IPS-18a (cell line): ENCODE data around the gene LCLAT1.

ENCODE experiments used
- H3K27ac ChIP-seq: one replicate; pipeline ENCODE4 v1.5.1; 2013; ENCODE audit warnings: low read length
- H3K27me3 ChIP-seq: one replicate; pipeline ENCODE4 v1.6.1; 2013; ENCODE audit warnings: mild to moderate bottlenecking, low read length; ENCODE audit not compliant: control insufficient read depth, insufficient read depth
- H3K36me3 ChIP-seq: one replicate; pipeline ENCODE4 v1.6.1; 2013; ENCODE audit warnings: low read depth, low read length; ENCODE audit not compliant: control insufficient read depth
- H3K4me1 ChIP-seq: one replicate; pipeline ENCODE4 v1.6.1; 2013; ENCODE audit warnings: low read depth, low read length; ENCODE audit not compliant: control insufficient read depth
- H3K4me3 ChIP-seq: one replicate; pipeline ENCODE4 v1.5.1; 2013; ENCODE audit warnings: low read length
- H3K9ac ChIP-seq: one replicate; pipeline ENCODE4 v1.6.1; 2013; ENCODE audit warnings: mild to moderate bottlenecking, low read length, moderate library complexity
- H3K9me3 ChIP-seq: one replicate; pipeline ENCODE4 v1.6.1; 2013; ENCODE audit warnings: low read depth, low read length; ENCODE audit not compliant: control insufficient read depth

Gene LCLAT1

DNA sequence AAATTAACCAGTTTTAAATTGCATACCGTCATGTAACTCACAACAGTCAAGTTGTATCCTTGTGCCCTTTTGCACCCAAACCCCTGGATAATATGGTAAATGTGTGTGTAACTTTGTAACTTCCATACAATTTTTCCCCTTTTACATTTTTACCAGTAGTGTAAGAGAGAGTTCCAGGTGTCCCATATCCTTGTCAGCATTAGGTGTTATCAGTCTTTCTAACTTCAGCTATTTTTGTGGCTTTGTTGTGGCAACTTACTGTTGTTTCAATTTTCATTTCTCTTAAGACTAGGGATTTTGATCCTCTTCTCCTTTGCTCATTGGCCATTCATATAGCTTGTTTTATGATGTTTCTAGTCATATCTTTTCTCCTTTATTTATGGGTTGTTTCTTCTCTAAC, 94.6 kb downstream of the LCLAT1 start:
- Histone ChIP-seq H3K9ac (no peak overlapping the region), H3K27ac (no peak overlapping the region), H3K27me3 (no peaks in the 10 kb centered on the region), H3K4me3 (no peak overlapping the region), H3K36me3 (no peaks in the 10 kb centered on the region), H3K9me3 (no peaks in the 10 kb centered on the region), H3K4me1 (no peaks in the 10 kb centered on the region)

DNA sequence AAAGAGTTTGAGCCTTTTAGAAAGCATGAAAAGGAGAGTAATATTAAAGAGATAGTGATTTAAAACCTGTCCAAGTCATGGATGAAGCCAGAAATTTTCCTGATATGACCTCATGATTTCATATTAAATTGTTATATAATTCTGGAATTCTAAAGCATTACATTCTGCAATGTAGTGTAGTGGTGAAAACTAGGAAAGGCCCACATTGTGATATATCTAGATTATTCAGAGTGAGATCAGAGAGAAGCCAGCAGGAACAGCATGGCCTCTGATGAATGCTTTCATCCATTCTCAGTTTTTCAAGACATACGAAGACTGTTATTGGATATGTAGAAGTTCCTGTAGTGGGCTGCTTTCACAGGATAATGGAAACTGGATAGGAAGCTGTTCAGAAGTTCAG, 98.8 kb downstream of the LCLAT1 start:
- no peaks in the 10 kb centered on the region for H3K4me1 ChIP-seq
- no peak overlapping the region for H3K4me3 ChIP-seq
- no peaks in the 10 kb centered on the region for H3K9me3 ChIP-seq
- H3K27me3 ChIP-seq, result no peaks in the 10 kb centered on the region
- no peak overlapping the region for H3K9ac ChIP-seq
- no peaks in the 10 kb centered on the region for H3K36me3 ChIP-seq
- H3K27ac ChIP-seq, result no peak overlapping the region

DNA sequence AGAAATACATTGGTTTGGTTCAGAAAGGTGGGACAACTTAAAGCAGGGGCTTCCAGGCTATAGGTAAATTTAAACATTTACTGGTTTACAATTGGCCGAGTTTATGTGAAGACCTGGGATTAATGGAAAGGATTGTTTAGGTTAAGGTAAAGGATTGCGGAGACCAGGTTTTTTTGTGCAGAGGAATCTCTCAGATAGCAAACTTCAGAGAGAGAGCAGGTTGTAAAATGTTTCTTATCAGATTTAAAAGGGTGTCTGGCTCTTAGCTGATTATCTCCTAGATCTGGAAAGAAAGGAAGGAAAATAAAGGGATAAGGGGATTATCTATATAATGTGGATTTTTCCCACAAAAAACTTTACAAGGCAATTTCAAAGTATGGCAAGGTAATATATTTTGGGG, 101.3 kb downstream of the LCLAT1 start:
- Histone ChIP-seq H3K9ac (no peak overlapping the region), H3K36me3 (no peaks in the 10 kb centered on the region), H3K4me3 (no peak overlapping the region), H3K27ac (no peak overlapping the region), H3K27me3 (no peaks in the 10 kb centered on the region), H3K4me1 (no peaks in the 10 kb centered on the region), H3K9me3 (no peaks in the 10 kb centered on the region)

DNA sequence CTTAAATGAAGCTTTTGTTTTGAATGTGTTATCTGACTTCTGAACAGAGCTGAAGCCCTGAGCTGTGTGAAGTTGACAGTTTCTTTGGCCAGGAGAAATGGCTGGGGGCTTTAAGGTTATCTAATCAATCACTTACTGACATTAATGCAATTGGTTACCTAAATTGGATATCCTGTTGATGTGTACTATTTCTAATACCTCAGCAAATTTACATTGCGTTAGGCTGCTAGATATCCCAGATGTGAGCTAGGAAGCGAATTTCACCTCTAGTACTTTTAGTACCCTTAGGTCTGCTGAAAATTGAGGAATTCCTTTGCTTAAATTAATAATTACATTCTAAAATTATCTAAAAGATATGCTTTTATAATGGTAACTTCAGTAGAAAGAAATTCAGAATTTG, 102.0 kb downstream of the LCLAT1 start:
- no peak overlapping the region for H3K27ac ChIP-seq
- H3K9me3 ChIP-seq, result no peaks in the 10 kb centered on the region
- no peak overlapping the region for H3K9ac ChIP-seq
- H3K36me3 ChIP-seq, result no peaks in the 10 kb centered on the region
- no peaks in the 10 kb centered on the region for H3K27me3 ChIP-seq
- H3K4me1 ChIP-seq, result no peaks in the 10 kb centered on the region
- no peak overlapping the region for H3K4me3 ChIP-seq

DNA sequence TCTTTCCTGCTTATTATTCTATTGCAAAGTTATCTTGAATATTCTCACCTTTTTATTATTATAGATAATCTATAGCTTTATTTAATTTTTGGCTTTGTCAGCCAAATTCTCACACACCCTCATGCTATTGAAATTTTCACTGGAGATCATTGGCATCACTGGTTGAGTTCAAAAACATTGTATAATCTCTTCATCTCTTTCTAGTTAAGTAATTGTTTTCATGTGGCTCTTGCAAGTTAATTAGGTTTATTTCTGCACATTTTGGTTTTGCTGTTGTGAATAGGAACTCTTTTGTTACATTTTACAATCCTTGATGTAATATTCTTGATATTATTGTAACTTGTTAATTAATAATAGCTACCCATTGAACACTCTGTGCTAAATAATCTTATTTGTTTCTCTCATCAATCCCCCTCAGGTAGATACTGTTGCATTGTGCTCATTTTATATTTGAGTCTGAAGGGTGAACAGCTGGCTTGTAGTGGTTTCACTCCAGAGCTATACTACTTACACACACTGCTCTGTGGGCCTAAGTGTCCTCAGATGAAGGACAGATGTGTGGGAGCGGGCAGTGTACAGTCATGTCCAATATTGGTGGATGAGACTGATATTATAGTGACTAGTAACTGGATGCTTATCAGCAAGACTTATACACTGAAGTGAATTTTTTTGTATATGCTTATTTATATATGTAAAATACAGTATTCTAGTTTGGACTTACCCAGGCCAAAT, 112.7 kb downstream of the LCLAT1 start:
- Histone ChIP-seq H3K27me3 (no peaks in the 10 kb centered on the region), H3K4me1 (no peaks in the 10 kb centered on the region), H3K36me3 (no peaks in the 10 kb centered on the region), H3K4me3 (no peak overlapping the region), H3K27ac (no peak overlapping the region), H3K9ac (no peak overlapping the region), H3K9me3 (no peaks in the 10 kb centered on the region)

DNA sequence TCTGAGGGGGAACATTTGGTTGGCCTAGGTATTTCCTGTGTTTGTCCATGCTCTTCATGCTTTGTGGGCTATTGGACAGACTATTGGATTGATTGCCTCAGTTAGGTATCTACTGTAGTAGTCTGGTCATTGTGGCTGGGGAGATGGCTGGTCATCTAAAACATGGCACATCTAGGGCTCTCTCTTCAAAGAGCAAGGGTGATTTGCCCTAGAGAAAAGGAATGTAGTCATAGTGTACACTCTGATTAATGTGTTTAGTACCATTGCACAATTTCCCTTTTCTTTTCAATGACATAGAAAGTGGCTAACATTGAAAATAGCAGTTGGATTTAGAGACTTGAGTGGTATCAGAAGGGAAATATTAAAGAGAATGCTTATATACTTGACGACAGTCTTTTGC, 114.3 kb downstream of the LCLAT1 start:
- no peaks in the 10 kb centered on the region for H3K36me3 ChIP-seq
- no peak overlapping the region for H3K4me3 ChIP-seq
- H3K4me1 ChIP-seq, result no peaks in the 10 kb centered on the region
- no peaks in the 10 kb centered on the region for H3K27me3 ChIP-seq
- H3K9ac ChIP-seq, result no peak overlapping the region
- no peaks in the 10 kb centered on the region for H3K9me3 ChIP-seq
- no peak overlapping the region for H3K27ac ChIP-seq

DNA sequence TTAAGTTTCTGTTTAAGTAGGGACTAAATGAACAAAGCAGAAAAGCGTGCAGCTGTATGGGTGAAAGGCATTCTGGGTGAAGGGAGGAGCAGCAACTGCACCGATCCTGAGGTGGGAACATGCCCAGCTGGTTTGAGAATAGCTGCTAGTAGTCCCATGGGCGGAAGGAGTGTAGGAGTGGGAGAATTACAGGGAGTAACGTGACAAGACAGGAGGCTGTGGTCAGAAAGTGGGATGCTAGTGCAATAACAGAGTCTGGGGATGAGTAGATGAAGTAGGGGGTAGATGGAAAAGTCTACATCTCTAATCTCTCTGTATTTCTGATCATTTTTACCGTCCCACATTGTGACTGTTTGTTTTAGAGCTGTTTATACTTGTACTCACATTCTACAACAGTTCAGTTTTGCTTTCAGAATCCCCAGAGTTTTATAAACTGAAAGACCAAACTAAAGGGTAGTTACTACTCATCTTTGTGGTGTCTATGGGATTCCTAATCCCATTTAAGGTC, 118.9 kb downstream of the LCLAT1 start:
- H3K4me3 ChIP-seq, result no peak overlapping the region
- H3K9me3 ChIP-seq, result no peaks in the 10 kb centered on the region
- no peak overlapping the region for H3K27ac ChIP-seq
- H3K9ac ChIP-seq, result no peak overlapping the region
- no peaks in the 10 kb centered on the region for H3K4me1 ChIP-seq
- H3K36me3 ChIP-seq, result no peaks in the 10 kb centered on the region
- no peaks in the 10 kb centered on the region for H3K27me3 ChIP-seq

DNA sequence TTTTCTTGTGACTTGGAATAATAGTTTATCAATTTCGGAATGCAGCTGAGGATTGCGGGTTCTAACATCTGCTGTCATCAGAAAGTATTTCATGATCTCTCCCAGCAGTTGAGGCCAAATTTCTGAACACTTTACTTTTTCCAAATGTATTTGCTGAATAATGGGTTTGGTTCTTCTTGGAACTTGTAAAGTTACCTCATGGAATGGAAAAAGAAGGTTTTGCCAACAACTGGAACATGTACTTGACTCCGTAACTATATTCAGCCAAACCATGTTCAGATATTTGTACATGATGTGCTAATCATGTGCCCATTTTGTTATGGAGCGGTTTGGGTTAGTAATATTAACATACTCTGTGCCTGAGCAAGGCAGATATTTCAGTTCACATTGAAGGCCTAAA, 119.6 kb downstream of the LCLAT1 start:
- no peak overlapping the region for H3K27ac ChIP-seq
- no peak overlapping the region for H3K9ac ChIP-seq
- no peaks in the 10 kb centered on the region for H3K9me3 ChIP-seq
- no peaks in the 10 kb centered on the region for H3K27me3 ChIP-seq
- H3K4me3 ChIP-seq, result no peak overlapping the region
- H3K36me3 ChIP-seq, result no peaks in the 10 kb centered on the region
- no peaks in the 10 kb centered on the region for H3K4me1 ChIP-seq

DNA sequence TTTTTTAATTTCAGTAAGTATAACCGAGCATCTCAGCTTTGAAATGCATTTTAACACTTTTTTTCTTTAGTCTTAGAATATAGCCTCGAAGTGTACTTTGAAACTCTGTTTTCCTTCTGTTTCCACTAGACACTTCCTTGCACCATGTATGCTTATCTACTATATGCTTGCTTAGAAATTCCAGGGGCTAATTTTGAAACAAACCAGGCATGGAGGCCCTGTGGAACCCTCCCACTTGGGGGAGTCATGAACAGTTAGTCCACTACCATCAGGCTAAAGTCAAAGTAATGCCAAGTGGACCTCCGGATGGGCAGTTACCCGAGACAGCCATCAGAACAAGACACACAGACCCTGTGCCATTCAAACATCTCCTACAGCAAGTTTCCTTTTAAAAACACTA, 120.3 kb downstream of the LCLAT1 start:
- H3K4me3 ChIP-seq, result no peak overlapping the region
- peaks cover 3% of the 10 kb centered on the region for H3K4me1 ChIP-seq
- no peaks in the 10 kb centered on the region for H3K9me3 ChIP-seq
- H3K36me3 ChIP-seq, result no peaks in the 10 kb centered on the region
- no peaks in the 10 kb centered on the region for H3K27me3 ChIP-seq
- H3K9ac ChIP-seq, result no peak overlapping the region
- no peak overlapping the region for H3K27ac ChIP-seq

DNA sequence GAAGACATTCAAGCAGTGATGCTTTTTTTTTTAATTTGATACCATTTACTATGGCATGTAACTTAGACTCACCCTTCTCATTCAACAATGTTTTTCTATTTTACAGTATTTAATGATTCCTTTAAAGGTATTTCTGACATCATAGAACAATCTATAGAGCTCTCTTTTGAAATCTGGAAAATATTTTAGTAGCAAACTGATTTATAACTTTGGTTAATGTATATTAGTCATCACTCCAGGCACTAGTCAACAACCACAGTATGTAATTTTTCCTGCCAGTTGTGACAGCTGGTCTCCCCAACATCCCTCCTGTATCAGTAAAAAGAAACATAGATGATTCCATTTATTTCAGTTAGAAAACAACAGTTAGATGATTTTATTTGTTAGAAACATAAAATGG, 122.9 kb downstream of the LCLAT1 start:
- Histone ChIP-seq H3K9ac (no peak overlapping the region), H3K27me3 (no peaks in the 10 kb centered on the region), H3K4me3 (no peak overlapping the region), H3K4me1 (peaks cover 12% of the 10 kb centered on the region), H3K36me3 (no peaks in the 10 kb centered on the region), H3K9me3 (no peaks in the 10 kb centered on the region), H3K27ac (no peak overlapping the region)

DNA sequence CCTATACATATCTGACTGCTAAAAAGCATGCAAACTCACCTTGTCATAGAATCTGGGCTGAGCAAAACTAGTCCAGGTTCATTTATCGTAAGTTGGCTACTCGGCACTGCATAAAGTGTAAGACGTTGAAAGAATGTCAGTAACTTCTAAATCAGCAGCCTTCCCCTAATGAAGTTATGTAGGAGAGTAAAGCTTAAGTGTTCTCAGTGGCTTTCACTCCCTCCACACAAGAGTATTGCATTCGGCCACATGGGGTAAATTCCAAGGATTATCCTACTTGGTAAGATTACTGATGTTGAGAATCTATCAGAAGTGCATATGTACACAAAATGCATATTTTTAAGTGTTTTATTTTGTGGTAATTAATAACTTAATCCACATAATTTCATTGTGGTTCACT, 130.1 kb downstream of the LCLAT1 start:
- Histone ChIP-seq H3K36me3 (no peaks in the 10 kb centered on the region), H3K27me3 (no peaks in the 10 kb centered on the region), H3K9me3 (no peaks in the 10 kb centered on the region), H3K4me1 (peaks cover 36% of the 10 kb centered on the region), H3K9ac (no peak overlapping the region), H3K4me3 (no peak overlapping the region), H3K27ac (no peak overlapping the region)

DNA sequence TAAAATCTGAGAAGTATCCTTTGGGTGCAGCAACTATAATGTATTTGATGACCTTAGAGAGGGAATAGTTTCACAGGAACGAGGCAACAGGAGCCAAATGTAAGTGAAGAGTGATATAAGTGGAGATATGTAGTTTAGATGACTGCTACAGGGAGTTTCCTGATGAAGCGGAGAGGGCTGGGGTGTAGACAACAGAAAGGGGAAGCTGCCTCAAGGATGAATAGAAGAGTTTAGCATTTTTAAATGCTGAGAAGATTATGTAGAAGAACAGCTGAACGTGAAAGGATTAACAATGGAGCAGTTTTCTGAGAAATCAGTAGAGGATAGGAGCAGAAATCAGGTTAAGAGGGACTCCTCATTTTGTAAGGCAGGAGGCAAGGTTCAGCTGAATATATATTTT, 133.3 kb downstream of the LCLAT1 start:
- Histone ChIP-seq H3K27ac (peak overlapping the region; percentile 6), H3K9me3 (no peaks in the 10 kb centered on the region), H3K9ac (no peak overlapping the region), H3K27me3 (no peaks in the 10 kb centered on the region), H3K36me3 (no peaks in the 10 kb centered on the region), H3K4me3 (no peak overlapping the region), H3K4me1 (peaks cover 25% of the 10 kb centered on the region)
